OCI-M2 (cell line): ENCODE measurements around the gene TJP1.
"Not testable (repeated sequence)": the region's sequence is repeated elsewhere in the genome, so short reads cannot be mapped to it uniquely, and the experiment has no call there.

Experiments used
- DNase-seq: peaks from one replicate; lab custom pipeline; 2025; ENCODE audit not compliant: unreplicated experiment; lab: John Stamatoyannopoulos, UW

Gene TJP1

DNA sequence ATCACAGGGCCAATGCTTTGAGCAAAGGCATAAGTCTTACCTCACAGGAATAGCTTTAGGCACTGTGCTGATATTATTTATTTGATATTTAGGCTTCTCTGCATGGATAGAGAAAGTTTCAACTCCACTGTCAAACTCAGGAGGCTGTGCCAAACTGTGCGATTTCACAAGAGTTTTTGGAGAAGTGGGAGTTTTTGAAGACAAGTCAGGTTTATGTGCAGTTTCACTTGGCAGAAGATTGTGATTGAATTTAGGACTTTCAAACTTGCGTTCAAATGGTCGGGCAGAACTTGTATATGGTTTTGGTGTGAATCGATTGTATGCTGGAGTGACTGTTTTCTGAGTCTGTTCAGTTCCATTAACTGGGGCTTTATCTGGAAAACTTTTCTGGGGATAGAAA is 113.7 kb downstream of the TJP1 start:
- DNase-seq: no peak

DNA sequence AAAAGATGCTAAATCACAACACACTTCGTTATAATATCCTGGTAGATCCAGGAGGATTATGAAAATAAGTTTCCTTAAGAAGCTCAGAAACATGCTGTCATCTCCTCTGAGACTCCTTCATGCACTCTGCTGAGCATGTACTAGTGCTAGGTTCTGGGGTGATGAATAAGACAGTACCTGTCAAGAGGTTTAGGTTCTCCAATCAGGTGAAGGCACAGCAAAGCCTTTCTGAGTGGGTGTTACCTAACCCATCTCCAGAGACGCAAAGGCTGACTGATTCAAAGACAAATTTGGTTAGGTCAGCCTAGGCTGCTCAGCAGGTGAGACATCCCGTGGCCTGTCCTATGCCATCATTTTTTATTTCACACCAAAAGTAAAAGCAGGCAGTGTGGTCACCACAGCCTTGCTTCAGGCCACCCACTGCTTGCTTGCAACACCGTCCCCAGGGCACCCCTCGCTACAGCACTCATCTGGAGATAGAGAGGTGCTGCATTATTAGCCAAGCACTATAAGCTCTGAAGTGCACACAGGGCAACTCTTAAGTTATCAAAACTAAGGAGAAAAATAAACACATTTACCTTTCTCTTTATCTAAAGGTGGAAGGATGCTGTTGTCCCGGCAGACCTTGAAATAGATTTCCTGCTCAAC is 117.2 kb downstream of the TJP1 start:
- no peak for DNase-seq

DNA sequence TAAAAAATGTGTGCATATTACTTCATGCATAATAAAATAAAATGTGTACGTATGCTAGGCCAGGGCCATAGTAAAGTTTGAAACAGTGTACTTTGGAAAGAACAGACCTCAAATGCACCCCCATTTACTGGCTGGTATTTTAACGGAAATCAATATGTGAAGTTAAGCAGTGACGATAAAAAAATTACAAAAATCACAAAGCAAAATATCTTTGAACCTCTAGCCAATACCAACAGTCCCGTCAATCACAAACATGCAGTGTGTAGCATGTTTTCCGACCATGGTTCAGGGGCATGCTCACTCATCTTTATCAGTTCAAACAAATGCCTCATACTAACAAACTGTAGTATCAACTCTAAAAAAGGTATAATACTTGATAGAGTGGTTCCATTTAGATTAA is 121.1 kb downstream of the TJP1 start:
- no peak for DNase-seq

DNA sequence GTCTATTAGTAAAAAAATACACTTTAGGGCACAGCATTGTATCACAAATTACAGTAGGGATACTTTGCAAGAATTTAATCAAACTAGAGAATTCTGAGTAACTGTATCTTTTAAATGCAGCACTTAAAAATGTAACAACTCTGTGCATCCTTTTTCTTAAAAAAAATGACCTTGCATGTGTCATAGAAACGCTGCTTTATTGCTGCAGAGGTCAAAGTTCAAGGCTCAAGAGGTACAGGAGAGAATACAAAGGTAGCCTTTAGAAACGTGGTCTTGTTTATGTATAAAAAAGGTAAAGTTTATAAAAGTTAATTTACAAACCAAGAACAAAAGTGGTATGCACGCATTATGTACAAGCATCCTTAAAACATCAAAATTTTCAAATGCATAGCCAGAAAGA is 122.0 kb downstream of the TJP1 start:
- DNase-seq: no peak

DNA sequence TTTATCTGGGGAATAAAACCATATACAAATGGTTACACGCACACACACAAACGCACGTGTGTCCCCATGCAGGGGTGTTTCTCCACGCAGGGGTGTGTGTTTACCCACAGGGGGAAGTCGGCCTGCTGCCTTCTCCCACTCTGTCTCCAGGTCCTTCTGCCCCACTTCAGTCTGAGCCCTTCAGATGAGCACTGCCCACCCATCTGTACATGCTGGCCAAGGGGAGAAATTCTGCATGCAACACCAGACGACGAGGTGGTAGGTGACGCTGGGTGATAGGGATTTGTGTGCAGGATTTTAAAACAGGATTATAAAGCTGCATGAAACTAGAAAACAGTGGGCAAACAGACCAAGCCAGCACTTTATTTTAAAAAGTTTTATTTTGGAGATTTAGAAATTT is 122.5 kb downstream of the TJP1 start:
- no peak for DNase-seq

DNA sequence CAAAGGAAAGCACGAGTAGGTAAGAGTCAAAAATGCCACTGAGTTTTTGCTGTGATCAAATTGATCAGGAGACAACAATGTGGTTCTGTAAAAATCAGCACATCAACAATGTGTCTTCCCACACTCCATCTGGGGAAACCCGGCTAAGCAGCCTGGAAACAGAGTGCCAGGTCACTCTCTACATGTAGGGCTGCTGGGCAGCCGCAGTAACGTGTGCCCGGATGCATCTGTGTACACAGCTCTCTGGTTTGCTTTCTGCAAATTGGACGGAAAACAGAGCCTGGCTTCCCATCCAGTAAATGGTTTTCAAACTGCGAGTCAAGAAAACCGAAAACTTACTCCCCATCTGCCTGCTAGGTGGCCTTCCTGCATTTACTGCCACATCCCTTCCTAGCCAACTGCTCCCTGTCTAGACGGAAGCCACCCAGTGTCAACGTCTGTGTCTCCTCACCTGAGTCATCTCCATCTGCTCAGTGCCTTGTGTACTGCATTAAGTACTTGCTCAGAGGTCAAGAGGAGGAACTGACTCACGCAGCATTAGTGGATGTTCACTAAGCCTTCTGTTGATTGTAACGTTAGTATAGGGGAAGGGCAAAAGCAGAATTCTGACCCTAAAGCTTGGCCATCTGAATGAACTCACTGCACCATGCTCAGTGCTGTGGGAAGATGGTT is 124.1 kb downstream of the TJP1 start:
- no peak for DNase-seq

DNA sequence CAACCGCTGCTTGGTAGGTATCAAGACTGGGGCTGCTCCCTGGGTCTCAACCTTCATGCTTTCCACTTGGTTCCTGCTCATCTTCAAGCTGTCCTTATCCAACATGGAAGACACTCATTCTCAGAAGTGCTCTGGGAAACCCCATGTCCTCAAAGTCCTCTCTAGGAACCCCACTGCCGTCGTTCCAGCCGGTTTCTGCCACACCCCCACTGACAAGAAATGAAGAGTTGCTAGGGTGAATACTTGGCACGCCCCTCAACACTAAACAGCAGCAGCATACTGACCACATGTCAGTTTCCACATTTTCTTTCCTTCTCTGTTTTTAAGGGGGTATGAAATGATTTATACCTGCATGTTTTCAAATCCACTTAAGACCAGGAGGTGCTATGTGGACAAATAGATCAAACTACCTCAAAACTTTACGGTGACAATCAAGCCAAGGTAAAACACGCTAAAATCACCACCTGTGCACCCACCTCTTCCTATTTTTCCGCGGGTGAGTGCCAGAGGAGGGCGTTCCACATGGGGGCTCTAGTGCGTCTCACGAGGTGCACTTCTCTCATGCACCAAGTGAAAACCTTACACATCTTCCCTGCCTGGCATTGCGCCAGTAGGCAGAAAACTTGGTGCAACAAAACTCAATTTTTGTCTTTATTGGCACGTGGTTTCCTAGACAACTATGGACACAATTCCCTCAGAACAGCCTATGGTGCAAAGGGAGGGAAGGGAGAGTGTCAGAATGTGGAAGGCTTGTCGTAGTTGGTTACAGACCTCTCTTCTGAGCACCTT is 125.1 kb downstream of the TJP1 start:
- no peak for DNase-seq

DNA sequence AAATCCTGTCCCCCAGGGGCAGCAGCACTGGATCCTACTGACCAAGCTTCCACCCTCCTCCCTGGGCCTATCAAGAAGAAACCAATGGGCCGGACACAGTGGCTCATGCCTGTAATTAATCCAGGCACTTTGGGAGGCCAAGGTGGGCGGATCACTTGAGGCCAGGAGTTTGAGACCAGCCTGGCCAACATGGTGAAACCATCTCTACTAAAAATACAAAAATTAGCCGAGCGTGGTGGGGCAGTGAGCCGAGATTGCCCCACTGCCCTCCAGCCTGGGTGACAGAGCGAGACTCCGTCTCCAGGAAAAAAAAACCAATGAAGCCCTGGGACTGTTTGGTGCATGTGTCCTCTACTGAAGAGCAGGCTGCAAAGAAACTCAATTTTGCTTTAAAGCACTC is 125.8 kb downstream of the TJP1 start:
- DNase-seq: not testable (repeated sequence)

DNA sequence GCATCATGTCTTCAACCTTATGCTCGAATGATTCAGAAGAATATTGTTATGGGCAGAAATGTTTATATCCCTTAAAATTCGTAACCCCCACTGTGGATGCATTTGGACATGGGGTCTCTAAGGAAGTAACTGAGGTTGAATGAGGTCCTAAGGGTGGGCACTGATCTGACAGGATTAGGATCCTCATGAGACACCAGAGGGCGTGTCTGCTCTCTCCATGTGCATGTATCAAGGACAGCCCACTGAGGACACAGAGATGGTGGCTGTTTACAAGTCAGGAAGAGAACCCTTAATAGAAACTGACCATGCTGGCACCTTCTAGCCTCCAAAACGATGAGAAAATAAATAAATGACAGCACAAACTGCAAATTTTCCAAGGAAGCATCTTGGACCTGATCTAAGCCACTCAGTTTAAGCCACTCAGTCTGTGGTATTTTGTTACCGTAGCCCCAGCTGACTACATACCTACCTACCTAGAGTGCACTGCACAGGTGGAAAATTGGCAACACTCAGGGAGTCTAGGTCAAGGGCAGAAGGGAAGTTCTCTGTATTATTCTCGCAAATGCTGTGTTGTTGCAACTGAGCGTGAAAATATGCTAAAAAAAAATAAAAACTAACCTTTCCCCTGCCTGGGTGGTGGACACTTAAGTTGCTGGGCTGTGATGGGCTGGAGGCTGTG is 126.6 kb downstream of the TJP1 start:
- DNase-seq: no peak

DNA sequence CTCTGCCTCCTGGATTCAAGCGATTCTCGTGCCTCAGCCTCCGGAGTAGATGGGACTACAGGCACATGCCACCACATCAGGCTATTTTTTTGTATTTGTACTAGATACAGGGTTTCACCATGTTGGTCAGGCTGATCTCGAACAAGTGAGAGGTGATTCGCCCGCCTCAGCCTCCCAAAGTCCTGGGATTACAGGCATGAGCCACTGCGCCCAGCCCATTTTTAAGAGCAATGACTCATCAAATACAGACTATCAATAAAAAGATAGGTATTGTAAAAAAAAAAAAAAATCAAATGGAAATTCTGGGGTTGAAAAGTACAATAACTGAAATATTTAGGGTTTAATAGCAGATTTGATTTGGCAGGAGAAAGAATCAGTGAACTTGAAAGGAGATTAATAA is 129.0 kb downstream of the TJP1 start:
- no peak for DNase-seq

DNA sequence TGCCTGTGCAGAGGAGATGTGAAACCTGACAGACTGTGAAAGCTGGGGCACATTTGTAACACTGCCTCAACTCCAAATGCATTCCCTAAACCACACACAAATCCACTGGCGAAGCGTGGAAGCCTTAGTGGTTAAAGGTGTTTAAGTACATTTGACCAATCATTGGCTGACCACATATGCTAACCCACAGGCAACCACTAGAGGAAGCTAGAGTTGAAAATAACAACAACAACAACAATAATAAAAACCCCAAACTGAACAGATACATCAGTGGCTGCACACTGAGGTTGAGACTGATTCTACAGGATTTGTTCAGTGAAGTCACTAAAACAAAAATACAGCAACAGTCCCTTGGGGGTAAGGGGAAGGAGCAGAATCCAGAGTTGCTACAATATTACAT is 129.7 kb downstream of the TJP1 start:
- no peak for DNase-seq

DNA sequence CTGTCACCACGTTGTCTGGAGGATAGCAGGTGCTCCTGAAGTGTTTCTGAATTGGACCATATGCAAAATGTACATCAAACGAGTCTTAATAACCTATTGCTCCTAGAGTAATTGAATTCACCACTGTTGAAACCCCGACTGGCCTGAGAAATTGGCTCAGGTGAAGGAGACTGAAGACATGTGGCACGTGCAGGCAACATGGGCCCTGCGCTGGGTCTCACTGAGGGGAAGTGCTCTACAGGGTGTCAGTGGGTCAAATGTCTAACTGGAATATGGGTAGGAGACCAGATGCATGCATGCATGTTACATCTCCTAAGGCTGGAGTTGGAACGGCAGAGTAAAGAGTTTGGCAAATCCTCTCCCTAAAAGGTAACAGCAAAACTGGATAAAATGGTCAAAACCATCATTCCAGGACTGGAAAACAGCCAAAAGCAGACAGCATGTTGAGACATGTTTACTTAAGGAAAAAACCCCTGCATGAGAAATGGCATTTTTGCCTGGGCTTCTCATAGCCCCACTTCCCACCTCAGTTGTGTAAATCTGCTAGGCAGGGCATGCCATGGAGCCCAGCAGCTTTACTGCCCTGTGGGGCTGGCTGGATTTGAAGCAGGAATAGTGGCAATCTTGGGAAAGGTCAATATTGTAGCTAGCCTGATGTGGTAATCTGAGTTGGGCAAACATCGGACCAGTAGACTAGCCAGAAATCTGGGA is 131.3 kb downstream of the TJP1 start:
- no peak for DNase-seq

DNA sequence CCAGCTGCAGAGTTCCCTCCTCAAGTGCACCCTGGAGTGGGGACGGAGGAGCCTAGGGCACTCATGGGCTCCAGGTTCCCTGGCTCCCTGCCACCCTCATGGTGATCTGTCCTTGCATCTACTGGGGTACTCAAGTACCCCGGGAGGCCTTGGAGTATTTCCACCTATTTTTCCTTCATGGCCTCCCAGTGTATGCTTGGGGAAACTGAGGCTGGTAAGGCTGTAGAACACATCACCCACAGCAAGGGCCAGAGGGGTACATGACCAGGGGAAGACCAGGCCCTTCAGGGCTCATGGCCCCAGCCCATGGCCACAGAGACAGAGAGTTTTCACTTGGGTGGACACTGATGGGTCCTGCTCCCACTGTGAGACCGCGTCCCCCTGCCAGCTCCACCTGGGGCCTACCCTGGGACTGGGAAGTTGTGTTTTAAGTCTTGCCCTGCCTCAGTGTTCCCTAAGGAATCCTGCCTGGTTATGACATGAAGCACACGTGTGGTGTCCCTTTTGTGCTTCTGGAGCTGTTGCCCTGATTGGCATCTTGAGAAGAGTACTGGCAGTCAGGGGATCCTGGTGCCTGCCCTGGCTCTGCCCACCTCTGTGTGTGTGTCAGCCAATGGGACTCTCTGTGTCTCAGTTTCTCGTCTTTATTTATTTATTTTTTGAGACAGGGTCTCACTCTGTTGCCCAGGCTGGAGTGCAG is 132.8 kb downstream of the TJP1 start:
- DNase-seq: no peak

DNA sequence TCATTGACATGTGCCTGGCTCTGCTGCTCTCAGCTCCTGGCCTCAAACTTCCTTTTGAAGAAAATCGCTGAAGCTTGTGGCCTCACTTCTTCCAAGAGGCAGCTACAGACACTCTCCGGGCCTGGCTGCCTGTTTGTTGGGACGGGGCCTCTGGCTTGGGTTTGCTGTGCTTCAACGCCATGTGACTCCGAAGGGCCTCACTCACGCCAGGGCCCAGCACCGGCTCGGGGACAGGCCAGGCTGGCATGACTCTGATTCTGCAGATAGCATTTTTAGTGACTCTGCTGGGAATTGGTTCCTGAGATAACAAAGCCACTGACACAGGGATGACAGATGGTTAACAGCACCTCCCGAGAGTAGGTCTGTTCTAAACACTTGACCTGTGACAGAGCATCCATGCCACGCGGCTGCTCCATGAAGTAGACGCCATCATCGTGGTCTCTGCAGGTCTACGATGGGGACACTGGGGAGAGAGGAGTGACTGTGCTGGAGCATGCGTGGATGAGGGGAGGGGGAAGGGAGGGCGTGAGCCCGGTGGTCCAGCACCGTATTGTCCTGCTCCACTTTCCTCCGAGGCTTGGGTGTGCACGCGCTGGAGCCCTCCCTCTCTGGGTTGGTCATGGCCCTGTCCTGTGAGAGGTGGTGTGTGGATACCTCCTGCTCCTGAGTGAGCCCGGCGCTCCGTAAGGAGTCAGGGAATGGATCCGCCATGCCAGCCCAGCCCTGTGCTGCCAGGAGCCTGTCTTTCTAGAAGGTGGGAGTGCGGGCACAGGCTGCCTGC is 133.6 kb downstream of the TJP1 start:
- no peak for DNase-seq

DNA sequence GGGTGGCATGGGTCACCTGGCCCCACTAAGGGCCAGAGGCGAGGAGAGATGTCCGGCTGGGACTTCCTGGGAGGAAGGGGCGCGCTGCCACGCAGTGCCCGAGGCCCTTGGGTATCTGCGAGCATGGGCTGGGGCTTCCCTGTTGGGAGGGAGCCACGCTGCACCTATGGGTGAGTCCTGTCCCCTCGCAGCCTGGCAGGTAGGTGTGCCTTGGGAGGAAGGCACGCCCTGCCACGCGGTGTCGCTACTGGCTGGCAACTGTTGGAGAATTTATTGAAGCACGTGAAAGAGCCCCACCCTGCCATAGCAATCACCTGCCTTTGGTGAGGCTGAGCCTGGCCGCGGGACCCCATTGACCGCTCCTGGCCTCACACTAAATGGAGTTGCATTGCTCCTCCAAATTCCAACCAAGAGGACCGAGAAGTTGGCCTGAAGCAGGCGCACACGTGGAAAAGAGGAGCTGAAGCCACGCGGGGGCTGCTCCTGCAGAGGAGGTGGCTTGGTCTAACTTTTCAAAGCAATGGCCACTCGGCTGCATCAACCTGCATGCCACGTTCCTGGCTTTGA is 134.2 kb downstream of the TJP1 start:
- no peak for DNase-seq

DNA sequence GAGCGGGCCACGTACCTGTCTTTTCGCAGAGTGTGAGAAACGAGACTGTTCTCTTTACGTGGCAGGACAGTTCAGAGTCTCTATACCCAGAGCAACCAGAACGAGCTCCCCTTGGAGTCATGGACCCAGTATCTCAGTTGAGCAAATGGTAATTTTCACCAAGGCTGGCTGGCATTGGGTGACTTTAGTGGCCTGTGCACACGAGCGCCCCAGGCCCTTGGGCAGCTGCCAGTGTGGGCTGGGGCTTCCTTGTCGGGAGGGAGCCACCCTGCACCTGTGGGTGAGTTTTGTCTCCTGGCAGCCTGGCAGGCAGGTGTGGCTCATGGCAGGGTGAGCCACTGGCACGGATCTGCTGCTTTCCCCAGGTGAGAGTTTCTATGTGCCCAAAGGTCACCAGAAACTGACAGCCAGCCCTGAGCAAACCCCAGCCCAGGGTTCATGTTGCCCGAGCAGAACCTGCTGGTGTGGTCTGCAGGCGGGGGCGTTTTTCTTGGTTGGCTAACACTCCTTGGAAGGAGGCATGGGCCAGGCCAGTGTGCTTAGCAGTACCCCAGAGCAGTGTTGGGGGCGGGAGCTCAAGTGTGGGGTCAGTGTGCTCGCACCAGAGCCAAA is 135.0 kb downstream of the TJP1 start:
- DNase-seq: no peak

DNA sequence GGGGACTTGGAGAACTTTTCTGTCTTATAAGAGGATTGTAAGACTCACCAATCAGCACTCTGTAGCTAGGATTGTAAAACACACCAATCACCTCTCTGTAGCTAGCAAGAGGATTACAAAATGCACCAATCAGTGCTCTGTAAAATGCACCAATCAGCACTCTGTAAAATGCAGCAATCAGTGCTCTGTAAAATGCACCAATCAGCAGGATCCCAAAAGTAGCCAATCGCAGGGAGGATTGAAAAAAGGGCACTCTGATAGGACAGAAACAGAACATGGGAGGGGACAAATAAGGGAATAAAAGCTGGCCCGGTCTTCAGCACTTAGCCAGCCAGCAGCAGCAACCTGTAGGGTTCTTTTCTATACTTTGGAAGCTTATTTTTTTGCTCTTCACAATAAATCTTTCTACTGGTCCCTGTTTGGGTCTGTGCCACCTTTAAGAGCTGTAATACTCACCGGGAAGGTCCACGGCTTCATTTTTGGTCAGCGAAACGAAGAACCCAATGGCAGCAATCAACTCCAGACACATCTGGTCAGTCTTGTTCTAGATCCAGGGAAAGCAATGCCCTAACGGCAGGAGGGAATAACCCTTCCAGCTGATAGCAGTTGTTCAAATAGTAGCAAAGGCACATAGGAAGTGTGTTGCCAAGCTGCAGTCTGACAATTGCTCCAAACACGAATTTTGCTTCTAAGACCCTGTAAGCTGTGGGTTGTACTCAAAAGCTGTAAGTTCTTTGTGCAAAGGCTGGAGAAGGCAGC is 135.6 kb downstream of the TJP1 start:
- DNase-seq: no peak

DNA sequence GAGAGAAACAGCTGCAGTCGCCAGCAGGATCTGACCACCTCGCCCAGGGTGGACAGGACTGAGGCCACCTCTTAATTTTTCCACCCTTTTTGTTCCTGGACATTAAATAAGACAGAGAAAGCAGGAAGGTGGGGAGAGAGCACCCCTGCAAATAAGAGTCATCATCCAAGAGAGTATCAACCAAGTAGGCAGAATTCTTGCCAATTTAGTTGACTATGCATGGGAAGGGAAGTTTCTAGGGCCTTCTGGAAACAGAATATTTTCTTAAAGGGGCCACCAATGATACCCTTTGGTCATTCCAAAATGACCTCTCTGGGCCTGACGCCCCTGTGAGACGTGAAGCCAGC is 136.2 kb downstream of the TJP1 start:
- no peak for DNase-seq
